Glutamatergic neuron (in vitro differentiated cells): ENCODE measurements around the gene GPR34. TPM values are rescaled to one million over a fixed set of nuclear protein-coding genes. Genes with fewer than 3 reads are reported as not detected.
"Not testable (repeated sequence)": the region's sequence is repeated elsewhere in the genome, so short reads cannot be mapped to it uniquely, and the experiment has no call there.

Experiments used
- DNase-seq: peaks from one replicate; pipeline ENCODE4 v3.0.0; 2022
- H3K27ac Mint-ChIP-seq: one replicate; pipeline ENCODE4 v1.8.0; 2020; ENCODE audit warnings: mild to moderate bottlenecking, mixed read lengths, inconsistent platforms; ENCODE audit not compliant: unreplicated experiment
- H3K27me3 Mint-ChIP-seq: one replicate; pipeline ENCODE4 v1.8.0; 2020; ENCODE audit warnings: mild to moderate bottlenecking, moderate library complexity, mixed read lengths, inconsistent platforms; ENCODE audit not compliant: unreplicated experiment
- H3K36me3 Mint-ChIP-seq: one replicate; pipeline ENCODE4 v1.8.0; 2020; ENCODE audit warnings: mild to moderate bottlenecking, mixed read lengths, inconsistent platforms; ENCODE audit not compliant: unreplicated experiment
- H3K4me1 Mint-ChIP-seq: one replicate; pipeline ENCODE4 v1.8.0; 2020; ENCODE audit warnings: mild to moderate bottlenecking, low read depth, mixed read lengths, inconsistent platforms; ENCODE audit not compliant: unreplicated experiment
- H3K4me3 Mint-ChIP-seq: one replicate; pipeline ENCODE4 v1.8.0; 2020; ENCODE audit warnings: mild to moderate bottlenecking, mixed read lengths, inconsistent platforms; ENCODE audit not compliant: unreplicated experiment
- H3K9me3 Mint-ChIP-seq: one replicate; pipeline ENCODE4 v1.8.0; 2020; ENCODE audit warnings: mild to moderate bottlenecking, moderate library complexity, mixed read lengths, inconsistent platforms; ENCODE audit not compliant: unreplicated experiment
- CTCF ChIP-seq: fragments of 200-600 bp; sonication (generic); IDR thresholded peaks from one replicate; pipeline ENCODE4 v1.5.0; 2021; ENCODE audit not compliant: partially characterized antibody, unreplicated experiment
- long read RNA-seq: library from polyadenylated mRNA; unstranded; transcript quantifications from one replicate; pipeline ENCODE4 v2.0.0, GENCODE V29; 2020; ENCODE audit not compliant: unreplicated experiment
- total RNA-seq: library from RNA; stranded (reverse); fragmentation: NEBNext Ultra II Directional; extraction: Animal tissue kit (Norgen Biotek cat#: 25700); gene quantifications from one replicate; pipeline ENCODE4 v1.2.1, GENCODE V29; 2021; ENCODE audit not compliant: unreplicated experiment

GPR34 gene
- not detected for total RNA-seq
- long read RNA-seq, result 0 reads

- H3K27me3 Mint-ChIP-seq, result no peaks in the 10 kb centered on the region
- DNase-seq, result no peak
- H3K4me3 Mint-ChIP-seq, result no peak within 1 kb of the TSS
- H3K36me3 Mint-ChIP-seq, result no peaks in the 10 kb centered on the region
- no peak for TF ChIP-seq CTCF
- no peak within 1 kb of the TSS for H3K27ac Mint-ChIP-seq
- no peaks in the 10 kb centered on the region for H3K9me3 Mint-ChIP-seq
- H3K4me1 Mint-ChIP-seq, result peaks cover 4% of the 10 kb centered on the region
Observed at GRCh38 chrX:41688835-41689234, at the start of gene GPR34. Gene GPR34, plus strand, starts transcription at chrX:41688973. Its CDS starts 6,661 bp downstream, at chrX:41695634.

GRCh38 chrX:41646201-41646600, 42.6 kb upstream of the GPR34 start:
- not testable (repeated sequence) for H3K4me3 Mint-ChIP-seq, H3K36me3 Mint-ChIP-seq, H3K9me3 Mint-ChIP-seq, H3K4me1 Mint-ChIP-seq, H3K27me3 Mint-ChIP-seq, DNase-seq, H3K27ac Mint-ChIP-seq

- no peak overlapping the region for H3K27ac Mint-ChIP-seq
- no peaks in the 10 kb centered on the region for H3K27me3 Mint-ChIP-seq
- DNase-seq, result no peak
- no peak for TF ChIP-seq CTCF
- no peaks in the 10 kb centered on the region for H3K9me3 Mint-ChIP-seq
- no peak overlapping the region for H3K4me3 Mint-ChIP-seq
- no peaks in the 10 kb centered on the region for H3K4me1 Mint-ChIP-seq
- H3K36me3 Mint-ChIP-seq, result peaks cover 7% of the 10 kb centered on the region
Observed at GRCh38 chrX:41653125-41653524, 35.6 kb upstream of the GPR34 start.

- no peak overlapping the region for H3K4me3 Mint-ChIP-seq
- no peak overlapping the region for H3K27ac Mint-ChIP-seq
- DNase-seq, result no peak
- peaks cover 4% of the 10 kb centered on the region for H3K9me3 Mint-ChIP-seq
- no peaks in the 10 kb centered on the region for H3K4me1 Mint-ChIP-seq
- peaks cover 7% of the 10 kb centered on the region for H3K36me3 Mint-ChIP-seq
- no peaks in the 10 kb centered on the region for H3K27me3 Mint-ChIP-seq
- no peak for TF ChIP-seq CTCF
Observed at GRCh38 chrX:41655101-41655500, 33.7 kb upstream of the GPR34 start.

GRCh38 chrX:41655631-41656030, 33.1 kb upstream of the GPR34 start:
- no peak for TF ChIP-seq CTCF
- H3K27me3 Mint-ChIP-seq, result no peaks in the 10 kb centered on the region

More at GRCh38 chrX:41655631-41656030, 33.1 kb upstream of the GPR34 start:
- no peak for DNase-seq
- H3K9me3 Mint-ChIP-seq, result peaks cover 4% of the 10 kb centered on the region
- H3K4me1 Mint-ChIP-seq, result no peaks in the 10 kb centered on the region
- H3K27ac Mint-ChIP-seq, result no peak overlapping the region
- peaks cover 7% of the 10 kb centered on the region for H3K36me3 Mint-ChIP-seq
- H3K4me3 Mint-ChIP-seq, result no peak overlapping the region
